Right ventricle myocardium superior (tissue), 1 donor: ENCODE results near the gene ADGRL1. TPM values are rescaled to one million over a fixed set of nuclear protein-coding genes. Genes with fewer than 3 reads are reported as not detected.

Source experiments
- ATAC-seq: fragments of 200-7000 bp; cut with Tn5 transposase; one replicate; pipeline ENCODE4 v1.9.1; 2020; ENCODE audit warnings: mild to moderate bottlenecking; ENCODE audit not compliant: poor library complexity
- DNase-seq: peaks from one replicate; pipeline ENCODE4 v3.0.0-alpha.2; 2020
- intact Hi-C: fragments of 100-400 bp; cut with DNase I; formaldehyde crosslinking; loops from one replicate; pipeline ENCODE4 v1.11.2; 2022
- total RNA-seq: library from RNA; stranded (reverse); fragmentation: NEBNext Ultra II Directional; extraction: Animal tissue kit (Norgen Biotek cat#: 25700); gene quantifications from one replicate; pipeline ENCODE4 v1.2.1, GENCODE V29; 2021
- donor health status: DM: no; HTN: yes; CAD: no; lungs with severe emphysema.

Gene ADGRL1
- total RNA-seq, 1 donor from 2014 or later: 20.0 TPM

DNA sequence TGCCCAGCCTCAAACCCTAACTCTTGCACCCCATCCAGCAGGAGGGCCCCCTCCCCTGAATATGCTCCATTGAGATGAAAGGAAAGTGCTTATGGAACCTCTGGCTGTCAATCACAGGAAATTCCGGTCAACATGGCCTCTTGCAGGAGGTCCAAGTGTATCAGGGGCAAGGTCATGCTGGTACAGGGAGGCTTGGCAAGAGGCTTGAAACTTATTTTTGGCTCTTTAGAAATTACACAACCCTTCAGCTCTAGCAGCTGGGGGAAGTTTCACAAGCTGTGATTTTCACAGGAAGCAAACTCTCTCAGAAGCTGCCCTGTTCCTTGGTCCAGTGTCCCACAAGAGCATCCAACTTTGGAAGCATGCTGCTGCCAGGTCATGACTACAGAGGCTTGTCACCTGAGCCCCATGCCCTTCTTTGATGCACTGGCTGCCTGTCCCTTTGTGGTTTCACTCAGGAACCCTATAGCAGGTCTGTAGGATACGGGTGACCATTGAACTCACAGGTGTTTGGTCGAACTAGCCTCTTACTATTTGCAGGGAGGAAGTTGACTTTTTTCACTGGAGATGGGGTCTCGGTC, 78.0 kb downstream of the ADGRL1 start:
- intact Hi-C loops: no loop called here
- ATAC-seq (peak; percentile 92), DNase-seq (no peak)

DNA sequence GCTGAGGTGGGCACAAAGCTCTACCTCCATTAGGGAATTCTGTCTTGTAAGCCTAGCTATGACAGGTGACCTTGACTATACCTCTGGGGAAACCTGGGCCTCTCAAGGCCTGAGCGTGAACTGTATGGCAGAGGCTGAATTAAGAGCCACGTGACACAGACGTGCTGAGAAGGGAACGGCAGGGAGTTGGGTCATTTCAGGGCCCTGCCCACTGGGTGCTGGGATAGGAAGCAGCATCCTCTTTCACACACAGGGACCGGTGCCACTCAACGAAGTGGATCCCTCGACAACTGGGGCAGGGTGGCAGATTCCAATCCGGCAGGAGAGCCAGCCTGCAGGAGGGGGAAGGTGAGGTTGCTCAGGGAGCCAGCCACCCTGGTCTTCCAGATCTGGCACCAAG, 78.8 kb downstream of the ADGRL1 start:
- DNase-seq (peak; percentile 73), ATAC-seq (peak; percentile 79)

DNA sequence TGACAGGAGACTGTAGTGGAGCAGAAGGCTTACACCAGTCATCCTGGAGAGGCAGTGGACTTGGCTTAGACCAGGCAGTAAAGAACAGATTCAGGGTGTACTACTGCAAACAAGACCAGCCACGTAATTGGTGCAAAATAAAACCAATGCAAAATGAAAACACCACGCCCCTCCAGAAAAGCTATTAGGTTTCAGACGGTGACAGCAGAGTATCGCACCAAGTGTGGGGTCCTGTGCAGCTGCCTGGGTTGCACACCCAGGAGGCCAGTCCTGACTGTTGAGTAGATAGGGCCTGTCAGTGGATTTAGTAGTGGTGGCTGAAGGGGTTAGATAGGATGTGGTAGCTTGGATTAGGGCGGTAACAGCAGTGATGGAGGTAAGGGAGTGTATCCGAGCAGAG, 83.0 kb downstream of the ADGRL1 start:
- intact Hi-C loops: no loop called here
- DNase-seq (no peak), ATAC-seq (no peak)

More for the DNA sequence above, 78.8 kb downstream of the ADGRL1 start:
- intact Hi-C loops: no loop called here

DNA sequence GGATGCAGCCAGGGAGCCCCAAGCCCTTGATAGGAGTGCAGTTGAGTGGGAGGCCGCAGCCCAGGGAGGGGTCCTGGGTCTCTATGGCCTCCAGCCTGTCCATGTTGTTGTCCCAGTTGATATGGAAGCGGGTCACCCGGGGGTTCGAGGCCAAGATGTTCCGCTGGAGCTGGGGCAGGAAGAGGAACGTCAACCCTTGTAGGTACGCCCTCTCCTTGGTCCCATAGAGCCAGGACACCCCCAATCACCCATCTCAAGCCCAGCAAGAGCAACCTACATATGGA, 85.5 kb downstream of the ADGRL1 start:
- intact Hi-C loops: no loop called here
- DNase-seq: no peak
- ATAC-seq: no peak

DNA sequence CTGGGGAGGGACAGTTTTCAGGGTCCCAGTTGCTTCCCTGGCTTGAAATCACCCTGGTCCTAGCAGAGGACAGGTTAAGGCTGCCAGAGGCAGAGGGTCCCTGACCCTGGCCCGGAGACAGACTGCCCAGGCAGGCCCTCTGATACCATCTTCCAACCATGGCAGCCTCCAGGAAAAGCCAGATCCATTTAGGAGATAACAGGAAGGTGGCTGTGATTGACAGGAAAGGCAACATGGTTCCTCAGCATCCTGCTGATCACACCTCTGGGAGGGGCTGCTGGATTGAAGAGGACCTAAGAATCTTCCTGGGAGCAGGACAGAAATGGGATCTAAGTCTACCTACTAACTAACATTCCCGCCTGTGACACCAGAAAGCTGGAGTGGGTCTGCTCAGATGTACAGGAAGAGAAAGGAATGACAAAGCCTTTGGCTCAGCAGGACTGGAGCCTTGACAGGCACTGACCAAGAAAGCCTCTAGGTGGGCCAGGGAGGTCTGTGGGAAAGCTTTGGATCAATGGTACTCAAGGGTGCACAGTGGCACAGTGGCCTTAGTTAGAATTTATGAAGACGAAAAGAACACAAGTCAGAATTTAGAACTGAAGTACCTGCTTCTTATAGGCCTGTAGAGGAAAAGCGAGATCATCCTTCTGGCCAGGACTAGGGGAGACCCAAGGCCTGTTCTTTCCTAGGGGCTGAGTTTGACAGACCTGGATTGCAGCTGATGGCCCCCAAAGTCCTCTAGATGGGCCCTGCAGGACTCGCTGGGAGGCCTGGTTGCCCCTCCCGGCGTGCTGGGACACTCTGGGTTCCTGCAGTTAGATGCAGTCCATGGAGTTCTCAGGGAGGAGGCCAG, 86.1 kb downstream of the ADGRL1 start:
- ATAC-seq: no peak
- intact Hi-C loops: no loop called here
- DNase-seq: no peak

DNA sequence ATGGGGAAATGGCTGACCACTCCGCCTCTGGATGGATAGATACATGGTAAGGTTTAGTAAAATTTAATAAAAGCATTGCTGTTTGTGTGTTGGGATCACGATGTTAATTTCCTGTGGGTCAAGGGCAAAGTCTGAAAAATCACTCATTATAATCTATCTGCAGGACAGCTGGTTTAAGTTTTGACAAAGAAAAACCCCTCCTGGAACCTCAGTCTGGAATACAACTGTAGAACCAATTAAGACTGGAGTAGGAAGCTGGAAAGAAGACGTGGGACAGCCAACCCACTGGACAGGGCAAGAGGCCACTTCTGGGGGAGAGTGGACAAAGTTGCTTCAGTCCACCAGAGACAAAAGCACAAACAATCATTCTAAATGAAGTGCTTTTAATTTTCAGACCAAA, 86.8 kb downstream of the ADGRL1 start:
- DNase-seq (no peak), ATAC-seq (no peak)
- intact Hi-C loops: no loop called here

DNA sequence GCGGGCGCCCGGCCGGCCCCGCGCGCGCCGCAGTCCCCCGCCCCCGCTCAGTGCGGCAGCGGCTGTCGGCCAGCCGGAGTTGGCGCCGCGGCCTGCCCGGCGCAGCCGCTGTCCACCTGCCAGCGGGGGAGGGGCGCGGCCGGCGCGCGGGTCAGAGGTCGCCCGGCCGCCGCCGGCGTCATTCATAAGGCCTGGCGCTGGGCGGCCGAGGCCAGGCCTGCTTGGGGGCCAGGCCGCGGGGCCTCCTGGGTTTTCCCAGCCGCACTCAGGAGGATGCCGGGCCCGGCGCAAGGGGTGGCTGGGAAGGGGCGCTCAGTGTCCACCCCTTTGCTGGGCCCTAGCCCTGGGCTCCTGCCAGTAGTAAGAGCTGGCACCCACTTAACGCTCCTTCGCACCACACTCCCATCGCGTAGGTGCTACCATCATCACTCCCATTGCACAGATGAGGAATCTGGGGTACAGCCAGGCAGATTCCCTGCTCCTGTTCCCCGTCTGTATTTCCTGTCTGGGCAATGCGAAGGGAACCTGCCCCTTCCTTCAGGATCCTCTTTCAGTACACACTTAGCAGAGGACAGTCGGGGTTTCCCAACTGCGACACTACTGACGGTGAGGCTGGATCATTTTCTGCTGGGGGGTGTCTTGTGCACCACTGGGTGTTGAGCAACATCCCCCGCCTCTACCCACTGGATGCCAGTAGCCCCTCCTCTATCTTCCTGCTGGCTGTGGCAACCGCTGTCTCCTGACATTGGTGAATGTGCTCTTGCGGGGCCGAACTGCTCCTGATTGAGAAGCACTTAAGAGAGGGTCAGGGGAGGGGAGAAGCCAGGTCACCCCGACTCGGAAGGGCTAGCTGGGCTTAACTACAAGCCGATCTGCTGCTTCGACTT, 87.6 kb downstream of the ADGRL1 start:
- ATAC-seq (peak; percentile 59), DNase-seq (peak; percentile 89)
- intact Hi-C loops: no loop called here

DNA sequence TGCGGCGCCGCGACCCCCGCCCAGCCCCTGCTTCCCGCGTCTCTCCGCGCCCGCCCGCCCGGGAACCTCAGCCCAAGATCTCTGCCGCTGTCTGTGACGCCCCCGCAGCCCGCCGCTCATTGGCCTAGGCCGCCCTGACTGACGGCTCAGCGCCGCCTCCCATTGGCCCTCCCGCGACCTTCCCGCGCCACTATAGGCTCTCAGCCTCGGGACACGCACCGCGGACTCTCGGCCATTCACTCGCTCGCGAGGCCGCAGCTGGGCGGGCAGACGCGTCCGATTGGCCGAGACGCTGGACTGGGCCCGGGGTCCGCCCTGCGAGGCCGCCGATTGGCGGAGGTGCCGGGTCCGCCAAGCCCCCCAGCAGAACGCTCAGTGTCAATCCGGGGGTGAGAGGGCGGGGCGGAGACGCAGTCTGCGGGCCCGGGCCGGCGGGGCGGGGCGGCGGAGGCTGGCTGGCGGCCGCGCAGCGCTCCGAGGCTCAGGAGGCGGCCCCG, 88.3 kb downstream of the ADGRL1 start, which contains the start of gene PRKACA:
Gene PRKACA (minus strand): TSS at position 95 of the 497 bp plus-strand sequence. CDS start 215 bp downstream, outside the sequence.
- DNase-seq (peak; percentile 99), ATAC-seq (peak; percentile 87)
- intact Hi-C loops: no loop called here

DNA sequence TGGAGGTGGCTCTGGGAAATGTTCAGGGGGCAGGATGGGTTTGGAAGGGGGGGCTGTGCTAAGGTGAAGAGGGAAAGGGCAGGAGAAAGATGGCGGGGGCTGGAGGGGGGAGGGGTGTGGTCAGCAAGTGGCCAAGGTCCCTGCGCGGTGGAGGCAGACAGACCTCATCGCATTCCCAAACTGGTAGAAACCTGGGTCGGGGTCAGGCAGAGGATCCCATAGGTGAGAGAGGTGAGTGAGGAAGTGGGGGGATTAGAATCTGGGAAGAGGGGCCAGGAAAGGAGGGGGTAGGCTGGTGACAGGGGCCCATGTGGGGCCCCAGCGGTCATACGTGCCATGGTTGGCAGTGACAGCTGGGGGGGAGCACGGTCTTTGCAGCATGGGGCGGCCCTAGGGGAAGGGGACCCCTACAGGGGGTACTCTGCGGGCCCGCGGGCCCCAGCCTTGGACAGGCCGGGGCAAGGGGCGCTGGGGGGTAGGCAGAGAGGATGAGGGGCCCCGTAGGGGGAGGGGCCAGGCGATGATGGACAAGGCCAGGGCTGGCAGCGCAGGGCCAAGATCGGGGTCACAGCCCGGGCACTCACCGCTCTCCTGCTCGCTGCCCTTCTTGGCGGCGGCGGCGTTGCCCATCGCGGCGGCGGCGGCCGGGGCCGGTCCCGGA, 88.9 kb downstream of the ADGRL1 start:
- DNase-seq (peak; percentile 63), ATAC-seq (no peak)
- intact Hi-C loops: no loop called here

DNA sequence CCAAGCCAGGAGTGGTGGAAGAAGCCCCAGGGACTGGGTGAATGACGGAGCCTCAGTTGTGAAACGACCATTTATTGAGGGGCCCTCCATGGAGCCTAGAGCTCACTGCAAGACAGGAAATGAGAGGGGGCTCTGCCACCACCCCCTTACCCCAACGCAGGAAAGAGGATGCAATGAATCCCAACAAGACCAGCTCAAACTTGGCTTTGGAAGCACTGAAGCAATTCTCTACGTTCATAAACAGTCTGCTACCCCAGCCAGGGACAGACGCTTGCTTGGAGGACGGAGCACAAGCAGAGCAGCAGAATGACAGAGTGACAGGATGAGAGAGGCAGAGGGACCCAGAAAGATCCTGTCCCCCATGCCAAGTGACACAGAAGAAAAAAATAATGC, 89.4 kb downstream of the ADGRL1 start:
- intact Hi-C loops: no loop called here
- ATAC-seq: no peak

DNA sequence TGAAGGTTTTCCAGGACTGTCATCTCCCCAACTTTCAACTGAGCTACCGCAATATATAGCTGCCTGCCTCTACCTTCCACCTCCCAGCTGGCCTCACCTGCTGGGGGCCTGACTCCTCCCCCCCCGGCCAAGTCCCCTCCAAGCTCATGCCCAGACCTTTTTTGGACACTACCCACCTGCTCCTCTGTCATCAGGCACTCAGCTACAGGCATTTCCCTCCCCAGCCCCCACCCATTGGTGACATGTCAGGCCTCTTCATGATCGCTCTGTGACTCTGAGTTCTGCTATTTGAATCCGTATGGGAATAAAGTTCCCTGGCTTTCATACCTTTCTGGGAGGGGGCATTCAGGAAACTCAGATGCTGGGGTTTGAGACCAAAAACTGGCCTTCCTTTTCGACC, 90.2 kb downstream of the ADGRL1 start:
- DNase-seq: no peak
- no peak for ATAC-seq
- intact Hi-C loops: no loop called here

More for the DNA sequence above, 89.4 kb downstream of the ADGRL1 start:
- DNase-seq: no peak

DNA sequence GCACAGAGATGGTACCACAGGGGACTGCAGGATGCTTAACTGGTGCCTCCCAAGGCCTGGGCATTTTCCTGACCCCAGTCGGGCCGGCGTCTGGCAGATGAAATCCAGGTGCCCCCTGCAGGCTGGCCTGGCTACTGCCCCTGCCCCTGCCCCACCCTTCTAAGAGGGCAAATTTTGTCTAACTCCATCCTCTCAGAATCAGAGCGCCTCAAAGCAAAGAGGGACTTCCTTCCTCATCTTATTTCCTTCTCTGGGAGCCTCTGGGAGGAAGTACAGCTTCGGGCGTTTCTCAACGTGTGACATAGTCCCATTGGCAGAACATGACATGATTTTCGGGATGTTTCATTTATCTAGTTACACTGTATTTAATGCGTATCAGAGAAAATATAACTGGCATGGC, 91.1 kb downstream of the ADGRL1 start:
- intact Hi-C loops: no loop called here
- no peak for ATAC-seq
- DNase-seq: peak; percentile 82

DNA sequence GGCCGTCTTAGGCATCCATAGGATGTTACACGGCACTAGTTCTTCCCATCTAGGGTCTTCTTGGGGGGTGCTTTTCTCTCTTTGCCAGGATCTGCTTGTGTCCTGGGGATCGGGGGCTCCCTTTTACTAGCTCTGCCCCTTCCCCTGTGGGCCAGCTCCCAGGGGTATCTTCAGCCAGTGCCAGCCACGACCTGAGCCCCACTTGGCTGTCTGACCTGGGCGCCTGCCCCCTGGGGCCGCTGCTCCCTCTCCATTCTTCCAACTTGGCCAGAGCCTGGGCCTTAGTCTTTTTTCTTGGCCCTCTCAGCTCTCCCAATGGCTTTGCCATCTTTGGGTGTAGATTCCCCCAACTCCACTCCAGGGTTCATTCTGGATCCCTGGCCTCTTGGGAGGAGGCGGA, 91.5 kb downstream of the ADGRL1 start:
- ATAC-seq (no peak), DNase-seq (no peak)
- intact Hi-C loops: no loop called here

DNA sequence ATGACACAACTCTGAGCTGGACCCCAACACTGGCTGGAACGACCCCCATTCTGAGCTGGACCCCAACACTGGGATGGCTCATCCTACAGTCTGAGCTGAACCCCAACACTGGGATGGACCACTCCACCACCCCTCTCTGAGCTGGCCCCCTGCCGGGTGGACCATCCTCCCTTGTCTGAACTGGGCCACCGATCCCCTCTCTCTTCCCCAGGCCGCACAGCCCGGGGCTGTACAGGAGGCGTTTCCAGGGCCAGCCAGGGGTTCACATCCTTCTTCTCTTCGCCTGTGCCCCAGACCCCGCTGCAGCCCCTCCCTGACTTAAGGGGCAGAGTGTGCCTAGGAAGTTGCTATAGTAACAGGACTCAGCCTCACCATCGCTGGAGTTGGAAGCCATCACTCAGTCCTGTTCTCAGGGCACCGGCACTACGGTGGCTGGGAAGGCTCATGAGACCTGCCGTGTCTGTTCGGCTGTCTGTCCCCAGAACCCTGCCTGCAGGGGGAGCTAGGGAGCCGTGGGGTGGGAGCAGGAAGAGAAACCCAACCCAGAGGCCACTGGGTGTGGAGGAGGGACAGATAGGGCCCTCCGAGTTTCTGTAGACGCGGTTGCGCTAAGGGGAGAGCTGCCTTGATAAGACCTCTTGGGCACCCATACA, 92.1 kb downstream of the ADGRL1 start:
- intact Hi-C loops: no loop called here
- DNase-seq (peak; percentile 71), ATAC-seq (no peak)

DNA sequence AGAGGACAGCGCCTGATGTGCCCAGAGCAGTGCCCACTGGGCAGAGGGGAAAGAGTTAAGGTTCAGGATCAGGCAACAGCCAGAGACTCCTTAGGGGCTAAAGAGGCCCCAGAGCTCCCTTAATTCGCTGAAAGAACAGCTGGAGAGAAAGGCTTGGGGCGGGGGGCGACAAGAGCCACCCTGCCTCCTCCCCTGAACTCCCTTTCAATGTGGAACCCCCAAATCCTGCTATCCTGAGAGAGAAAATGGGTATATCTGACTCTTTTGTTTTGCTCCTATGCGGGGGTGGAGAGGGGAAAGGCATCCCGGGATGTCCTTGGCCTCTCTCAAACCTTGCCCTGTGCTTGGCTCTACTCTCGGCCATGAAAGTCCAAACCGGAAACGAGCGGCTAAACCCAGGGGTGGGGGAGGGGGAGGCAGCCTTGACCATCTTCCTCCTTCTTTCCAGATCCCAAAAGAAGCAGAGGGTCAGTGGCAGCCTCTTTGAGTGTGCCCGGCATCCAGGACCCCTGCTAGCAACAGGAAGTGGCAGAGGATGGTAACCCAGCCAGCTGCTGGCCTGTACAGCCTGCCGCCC, 93.1 kb downstream of the ADGRL1 start:
- ATAC-seq (peak; percentile 38), DNase-seq (peak; percentile 71)
- intact Hi-C loops: no loop called here

DNA sequence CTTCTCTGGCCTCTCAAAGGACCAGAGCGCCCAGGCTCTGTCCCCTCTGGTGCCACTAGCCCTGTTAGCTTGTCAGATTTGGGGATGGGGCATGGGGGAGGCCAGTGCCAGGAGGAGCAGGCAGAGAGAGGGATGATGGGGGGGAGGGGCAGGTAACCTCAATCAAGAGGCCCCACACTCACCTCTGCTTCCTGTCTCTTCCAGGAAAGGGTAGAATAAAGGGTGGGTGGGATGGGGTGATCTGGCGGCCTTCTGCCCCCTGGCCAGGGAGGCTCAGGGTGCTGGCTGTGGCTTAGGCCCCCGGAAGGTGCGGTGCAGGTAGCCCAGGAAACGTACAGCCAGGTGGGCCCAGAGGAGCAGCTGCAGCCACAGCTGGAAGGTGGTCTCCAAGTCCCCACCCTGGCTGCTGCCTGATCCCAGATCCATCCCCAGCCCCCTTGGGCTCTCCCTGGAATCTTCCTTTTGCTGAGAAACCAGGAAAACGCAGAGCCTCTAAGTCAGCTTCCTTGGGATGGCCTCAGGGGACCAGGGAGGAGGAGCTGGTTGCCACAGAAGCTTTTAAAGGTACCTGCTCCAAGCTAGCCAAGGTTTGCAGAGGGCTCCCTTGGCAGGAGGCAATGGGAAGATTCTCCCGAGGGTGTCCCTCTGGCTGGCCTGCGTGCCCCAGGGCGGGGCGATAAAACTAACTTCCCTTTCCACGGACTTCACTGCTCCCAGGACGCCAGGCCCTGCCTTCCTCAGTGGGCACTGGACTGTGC, 93.7 kb downstream of the ADGRL1 start:
- intact Hi-C loops: no loop called here
- DNase-seq (peak; percentile 71), ATAC-seq (peak; percentile 13)

DNA sequence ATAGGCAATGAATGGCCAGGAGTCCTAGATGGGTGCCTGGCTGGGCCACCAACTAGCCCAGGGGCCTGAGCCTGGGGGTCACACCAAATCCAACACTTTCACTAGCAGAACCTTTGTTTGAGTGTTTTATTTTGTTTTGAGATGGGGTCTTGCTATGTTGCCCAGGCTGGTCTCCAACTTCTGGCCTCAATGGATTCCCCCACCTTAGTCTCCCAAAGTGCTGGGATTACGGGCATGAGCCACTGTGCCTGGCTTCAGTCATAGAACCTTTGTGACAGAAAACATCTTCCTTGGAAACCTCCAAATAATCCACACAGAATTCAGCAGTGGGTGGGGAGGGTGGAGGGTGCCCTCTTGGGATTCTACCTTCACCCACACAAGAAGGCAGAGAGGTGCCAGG, 94.5 kb downstream of the ADGRL1 start:
- intact Hi-C loops: no loop called here
- no peak for DNase-seq

More for the DNA sequence above, 94.5 kb downstream of the ADGRL1 start:
- no peak for ATAC-seq
